ENCODE data around the gene APH1B. TPM values are rescaled to one million over a fixed set of nuclear protein-coding genes. Genes with fewer than 3 reads are reported as not detected.

APH1B gene
- total RNA-seq, 1 donor = 22.3 TPM

DNA sequence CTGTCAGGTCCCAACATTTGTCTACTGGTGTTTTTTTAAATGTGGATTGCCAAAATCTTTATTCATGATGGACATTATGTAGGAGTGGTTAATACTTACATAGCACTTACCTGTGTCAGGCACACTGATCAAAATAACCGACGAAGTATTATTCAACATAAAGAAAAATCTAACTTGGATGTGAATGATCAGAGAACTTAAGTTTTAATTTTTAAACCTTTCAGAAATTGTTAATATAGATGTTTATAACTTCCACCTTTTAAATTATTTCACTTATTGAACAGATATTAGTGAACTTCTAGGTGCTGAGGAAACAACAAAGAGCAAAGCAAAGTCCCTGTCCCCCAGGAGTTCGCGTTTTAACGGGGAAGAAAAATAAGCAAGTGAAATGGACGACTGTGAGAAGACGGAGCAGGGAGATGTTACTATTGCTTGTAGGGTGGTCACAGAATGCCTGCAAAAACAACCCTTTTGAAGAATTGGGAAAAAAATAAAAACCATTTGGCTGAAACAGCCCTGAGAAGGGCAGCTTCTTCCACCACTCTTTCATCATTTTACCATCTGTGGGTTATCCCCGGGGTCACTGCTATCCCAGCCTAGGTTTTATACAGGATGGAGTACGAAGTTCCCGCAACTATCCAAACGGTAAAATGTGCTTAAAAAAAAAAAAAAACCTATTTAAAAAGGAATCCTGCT lies 915 bp upstream of the APH1B start:
- peak; percentile 53 for DNase-seq (ENCODE audit: low read depth)
- peak overlapping the region; percentile 68 for H3K4me3 ChIP-seq (ENCODE audit: low read depth, low read length)
- TF ChIP-seq, protein P1, sequence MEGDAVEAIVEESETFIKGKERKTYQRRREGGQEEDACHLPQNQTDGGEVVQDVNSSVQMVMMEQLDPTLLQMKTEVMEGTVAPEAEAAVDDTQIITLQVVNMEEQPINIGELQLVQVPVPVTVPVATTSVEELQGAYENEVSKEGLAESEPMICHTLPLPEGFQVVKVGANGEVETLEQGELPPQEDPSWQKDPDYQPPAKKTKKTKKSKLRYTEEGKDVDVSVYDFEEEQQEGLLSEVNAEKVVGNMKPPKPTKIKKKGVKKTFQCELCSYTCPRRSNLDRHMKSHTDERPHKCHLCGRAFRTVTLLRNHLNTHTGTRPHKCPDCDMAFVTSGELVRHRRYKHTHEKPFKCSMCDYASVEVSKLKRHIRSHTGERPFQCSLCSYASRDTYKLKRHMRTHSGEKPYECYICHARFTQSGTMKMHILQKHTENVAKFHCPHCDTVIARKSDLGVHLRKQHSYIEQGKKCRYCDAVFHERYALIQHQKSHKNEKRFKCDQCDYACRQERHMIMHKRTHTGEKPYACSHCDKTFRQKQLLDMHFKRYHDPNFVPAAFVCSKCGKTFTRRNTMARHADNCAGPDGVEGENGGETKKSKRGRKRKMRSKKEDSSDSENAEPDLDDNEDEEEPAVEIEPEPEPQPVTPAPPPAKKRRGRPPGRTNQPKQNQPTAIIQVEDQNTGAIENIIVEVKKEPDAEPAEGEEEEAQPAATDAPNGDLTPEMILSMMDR (IDR thresholded peaks at IDR 0.05; ENCODE audit: insufficient read depth, low read length) = no peak

DNA sequence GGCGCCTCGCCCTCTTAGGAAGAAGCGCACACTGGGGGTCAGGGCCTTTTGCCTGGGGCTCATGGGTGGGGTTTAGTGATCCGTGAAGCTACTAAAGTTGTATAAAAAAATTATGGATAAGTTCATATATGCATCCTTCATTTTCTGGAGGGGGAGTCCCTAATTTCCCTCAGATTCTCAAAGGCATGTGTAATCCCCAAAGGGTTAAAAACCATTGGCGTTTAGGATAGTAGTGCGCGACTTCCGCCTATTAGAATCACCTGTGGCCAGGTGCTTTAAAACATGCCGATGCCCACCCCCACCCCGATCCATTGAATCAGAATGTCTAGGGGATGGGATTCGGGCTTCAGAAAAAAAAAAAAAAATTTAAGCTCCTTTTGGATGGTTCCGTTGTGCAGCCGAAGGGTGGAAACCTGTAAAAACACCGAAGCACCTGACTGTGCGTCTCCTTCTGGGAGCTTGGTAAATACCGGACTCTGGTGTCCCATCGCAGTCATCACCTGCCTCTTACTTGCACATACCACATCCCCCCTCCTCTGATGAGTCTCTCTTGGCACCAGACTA lies 570 bp downstream of the APH1B start:
- no peak for DNase-seq (ENCODE audit: low read depth)
- TF ChIP-seq, protein P1 (IDR thresholded peaks at IDR 0.05; ENCODE audit: insufficient read depth, low read length) = no peak
- H3K4me3 ChIP-seq (ENCODE audit: low read depth, low read length) = peak overlapping the region; percentile 80

DNA sequence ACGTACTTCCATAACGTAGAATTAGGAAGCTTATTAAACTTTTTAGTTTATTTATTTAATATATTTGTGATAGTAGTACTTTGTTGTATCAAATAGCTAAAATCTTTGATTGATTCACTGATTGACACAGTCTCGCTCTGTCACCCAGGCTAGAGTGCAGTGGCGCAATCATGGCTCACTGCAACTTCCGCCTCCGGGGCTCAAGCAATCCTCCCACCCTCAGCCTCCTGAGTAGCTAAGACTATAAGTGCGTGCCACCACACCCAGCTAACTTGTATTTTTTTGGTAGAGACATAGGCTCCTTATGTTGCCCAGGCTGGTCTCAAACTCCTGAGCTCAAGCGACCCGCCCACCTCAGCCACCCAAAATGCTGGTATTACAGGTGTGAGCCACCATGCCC lies 5.7 kb downstream of the APH1B start:
- no peak overlapping the region for H3K4me3 ChIP-seq (ENCODE audit: low read depth, low read length)
- TF ChIP-seq, protein P1 (IDR thresholded peaks at IDR 0.05; ENCODE audit: insufficient read depth, low read length) = no peak
- no peak for DNase-seq (ENCODE audit: low read depth)

DNA sequence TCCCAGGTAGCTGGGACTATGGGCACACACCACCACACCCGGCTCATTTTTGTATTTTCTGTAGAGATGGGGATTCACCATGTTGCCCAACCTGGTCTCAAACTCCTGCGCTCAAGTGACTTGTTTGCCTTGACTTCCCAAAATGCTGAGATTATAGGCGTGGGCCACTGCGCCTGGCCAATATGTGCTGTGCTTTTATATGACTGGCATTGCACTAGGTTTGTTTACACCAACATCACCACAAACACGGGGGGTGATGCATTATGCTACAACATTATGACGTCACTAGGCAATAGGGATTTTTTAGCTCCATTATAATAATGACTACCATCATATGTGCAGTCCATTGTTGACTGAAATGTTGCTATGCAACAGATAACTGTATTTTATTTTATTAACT lies 6.9 kb downstream of the APH1B start:
- TF ChIP-seq, protein P1 (IDR thresholded peaks at IDR 0.05; ENCODE audit: insufficient read depth, low read length) = no peak
- no peak for DNase-seq (ENCODE audit: low read depth)
- no peak overlapping the region for H3K4me3 ChIP-seq (ENCODE audit: low read depth, low read length)

DNA sequence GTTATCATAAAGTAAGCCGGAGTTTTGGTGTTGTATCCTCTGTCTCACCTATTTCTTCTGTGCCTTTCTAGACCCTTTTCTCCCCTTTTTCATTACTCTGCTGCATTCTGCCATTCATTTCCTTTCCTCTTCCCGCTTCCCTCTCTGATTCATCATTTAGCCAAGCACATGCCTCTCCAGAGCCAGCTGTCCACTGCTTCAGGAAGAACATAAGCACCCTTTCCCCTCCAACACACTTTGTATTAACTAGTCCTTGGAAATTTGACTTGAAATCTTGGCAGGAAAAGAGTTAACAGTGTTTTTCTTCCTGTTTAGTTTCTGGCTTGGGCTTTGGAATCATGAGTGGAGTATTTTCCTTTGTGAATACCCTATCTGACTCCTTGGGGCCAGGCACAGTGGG lies 9.7 kb downstream of the APH1B start:
- no peak overlapping the region for H3K4me3 ChIP-seq (ENCODE audit: low read depth, low read length)
- DNase-seq (ENCODE audit: low read depth) = peak; percentile 26
- TF ChIP-seq, protein P1 (IDR thresholded peaks at IDR 0.05; ENCODE audit: insufficient read depth, low read length) = no peak

DNA sequence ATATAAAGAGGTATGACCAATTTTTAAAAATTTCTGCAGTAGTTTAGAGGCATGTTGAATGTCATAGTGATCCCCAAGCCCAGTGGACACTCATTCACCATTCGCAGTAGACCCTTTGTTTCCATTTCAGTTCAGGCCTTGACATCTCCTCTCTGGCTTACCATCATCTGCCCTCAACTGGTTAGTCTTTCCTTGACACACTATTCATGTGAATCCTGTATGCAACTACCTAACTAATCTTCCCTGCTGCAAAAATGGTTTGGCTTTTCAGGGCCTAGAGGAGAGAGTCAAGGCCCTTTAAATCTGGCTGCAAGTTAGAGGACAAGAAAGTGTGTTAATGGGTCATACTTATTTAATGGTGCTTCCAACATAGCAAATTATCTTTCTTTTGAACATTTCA lies 10.9 kb downstream of the APH1B start:
- TF ChIP-seq, protein P1 (IDR thresholded peaks at IDR 0.05; ENCODE audit: insufficient read depth, low read length) = no peak
- DNase-seq (ENCODE audit: low read depth) = no peak

More for the DNA sequence above, 10.9 kb downstream of the APH1B start:
- no peak overlapping the region for H3K4me3 ChIP-seq (ENCODE audit: low read depth, low read length)

Data from fibroblast of the aortic adventitia (primary cell).